ENCODE measurements around the gene FOXN3.

FOXN3 gene

GRCh38 chr14:89129570-89129969 lies 287.5 kb downstream of the FOXN3 start:
- H3K4me1 ChIP-seq (ENCODE audit: low read length), result no peaks in the 10 kb centered on the region
- no peaks in the 10 kb centered on the region for H3K79me2 ChIP-seq (ENCODE audit: low read length)
- H3K27ac ChIP-seq (ENCODE audit: low read length), result no peak overlapping the region
- H3K9ac ChIP-seq (ENCODE audit: low read length), result no peak overlapping the region
- no peak overlapping the region for H2AFZ ChIP-seq (ENCODE audit: low read depth, low read length)
- no peak overlapping the region for H3K4me3 ChIP-seq (ENCODE audit: low read length)
- H4K20me1 ChIP-seq (ENCODE audit: insufficient read depth, low read length), result no peaks in the 10 kb centered on the region
- H3K9me3 ChIP-seq (ENCODE audit: insufficient read depth, low read length), result no peaks in the 10 kb centered on the region
- peaks cover 13% of the 10 kb centered on the region; the same call in 1 of the 2 replicates for H3K27me3 ChIP-seq (ENCODE audit: low read depth, low read length)
- TF ChIP-seq CTCF (IDR thresholded peaks at IDR 0.05; ENCODE audit: low read depth, low read length) (no peak), EZH2phosphoT487 (IDR thresholded peaks at IDR 0.05; ENCODE audit: low read depth) (no peak)
- H3K36me3 ChIP-seq (replicated peaks; ENCODE audit: low read depth, low read length), result no peaks in the 10 kb centered on the region
- H3K4me2 ChIP-seq (ENCODE audit: low read length), result no peak overlapping the region

- no peak overlapping the region for H3K4me3 ChIP-seq (ENCODE audit: low read length)
- no peak overlapping the region for H3K4me2 ChIP-seq (ENCODE audit: low read length)
- H3K27me3 ChIP-seq (ENCODE audit: low read depth, low read length), result peaks cover 13% of the 10 kb centered on the region; the same call in 1 of the 2 replicates
- H2AFZ ChIP-seq (ENCODE audit: low read depth, low read length), result no peak overlapping the region
- H3K79me2 ChIP-seq (ENCODE audit: low read length), result no peaks in the 10 kb centered on the region
- no peaks in the 10 kb centered on the region for H4K20me1 ChIP-seq (ENCODE audit: insufficient read depth, low read length)
- TF ChIP-seq CTCF (IDR thresholded peaks at IDR 0.05; ENCODE audit: low read depth, low read length) (no peak), EZH2phosphoT487 (IDR thresholded peaks at IDR 0.05; ENCODE audit: low read depth) (no peak)
- no peak overlapping the region for H3K9ac ChIP-seq (ENCODE audit: low read length)
- H3K27ac ChIP-seq (ENCODE audit: low read length), result no peak overlapping the region
- H3K4me1 ChIP-seq (ENCODE audit: low read length), result no peaks in the 10 kb centered on the region
- H3K36me3 ChIP-seq (replicated peaks; ENCODE audit: low read depth, low read length), result no peaks in the 10 kb centered on the region
- H3K9me3 ChIP-seq (ENCODE audit: insufficient read depth, low read length), result no peaks in the 10 kb centered on the region
Observed at GRCh38 chr14:89128311-89129026, 288.6 kb downstream of the FOXN3 start.

DNA sequence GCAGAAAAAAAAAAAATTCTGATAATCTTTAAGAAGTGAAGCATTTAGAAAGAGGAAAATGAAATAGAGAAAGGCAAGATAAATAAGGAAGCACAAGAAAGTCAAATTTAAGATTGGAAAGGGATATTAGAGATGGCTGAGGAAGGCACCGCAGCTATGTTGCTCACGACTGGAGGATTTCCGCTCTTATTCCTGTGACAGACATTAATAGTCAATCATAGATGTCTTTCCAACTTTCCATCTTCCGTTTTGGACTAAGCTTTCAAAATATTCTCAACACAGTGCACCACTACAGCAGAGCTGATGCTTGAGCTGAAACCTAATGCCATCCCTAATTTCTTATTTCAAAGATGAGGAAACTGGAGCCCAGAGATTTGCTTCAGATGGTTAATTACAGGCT lies 290.6 kb downstream of the FOXN3 start:
- Histone ChIP-seq H3K36me3 (replicated peaks; ENCODE audit: low read depth, low read length) (no peaks in the 10 kb centered on the region), H3K9me3 (ENCODE audit: insufficient read depth, low read length) (no peaks in the 10 kb centered on the region), H3K9ac (ENCODE audit: low read length) (no peak overlapping the region), H3K4me2 (ENCODE audit: low read length) (no peak overlapping the region), H3K4me3 (ENCODE audit: low read length) (no peak overlapping the region), H3K27me3 (ENCODE audit: low read depth, low read length) (peaks cover 20% of the 10 kb centered on the region; the same call in 1 of the 2 replicates), H3K4me1 (ENCODE audit: low read length) (no peaks in the 10 kb centered on the region), H4K20me1 (ENCODE audit: insufficient read depth, low read length) (no peaks in the 10 kb centered on the region), H2AFZ (ENCODE audit: low read depth, low read length) (no peak overlapping the region), H3K79me2 (ENCODE audit: low read length) (no peaks in the 10 kb centered on the region), H3K27ac (ENCODE audit: low read length) (no peak overlapping the region)
- TF ChIP-seq EZH2phosphoT487 (IDR thresholded peaks at IDR 0.05; ENCODE audit: low read depth), result no peak
- TF ChIP-seq CTCF (IDR thresholded peaks at IDR 0.05; ENCODE audit: low read depth, low read length), result no peak

DNA sequence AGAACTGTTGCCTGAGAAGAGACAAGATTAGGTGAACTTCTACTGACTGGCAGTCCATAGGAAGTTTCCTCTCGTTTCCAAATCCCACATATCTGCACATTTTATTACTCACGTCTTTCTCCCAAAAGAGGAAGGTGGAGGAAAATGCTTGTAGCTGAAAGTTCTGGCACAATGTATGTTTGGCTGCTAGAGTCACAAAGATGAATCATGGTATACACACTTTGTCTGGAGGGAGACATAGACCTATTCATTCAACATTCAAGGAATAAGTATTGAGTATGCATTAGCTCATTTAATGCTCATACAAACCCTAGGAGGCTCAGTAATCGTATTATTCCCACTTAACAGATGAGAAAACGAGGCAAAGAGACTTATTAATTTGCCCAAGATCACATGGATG lies 291.8 kb downstream of the FOXN3 start:
- Histone ChIP-seq H3K27me3 (ENCODE audit: low read depth, low read length) (peaks cover 20% of the 10 kb centered on the region; the same call in 1 of the 2 replicates), H3K9me3 (ENCODE audit: insufficient read depth, low read length) (no peaks in the 10 kb centered on the region), H3K4me1 (ENCODE audit: low read length) (no peaks in the 10 kb centered on the region), H3K79me2 (ENCODE audit: low read length) (no peaks in the 10 kb centered on the region), H2AFZ (ENCODE audit: low read depth, low read length) (no peak overlapping the region), H3K4me3 (ENCODE audit: low read length) (no peak overlapping the region), H3K36me3 (replicated peaks; ENCODE audit: low read depth, low read length) (no peaks in the 10 kb centered on the region), H3K4me2 (ENCODE audit: low read length) (no peak overlapping the region), H3K27ac (ENCODE audit: low read length) (no peak overlapping the region), H3K9ac (ENCODE audit: low read length) (no peak overlapping the region), H4K20me1 (ENCODE audit: insufficient read depth, low read length) (no peaks in the 10 kb centered on the region)
- TF ChIP-seq EZH2phosphoT487 (IDR thresholded peaks at IDR 0.05; ENCODE audit: low read depth), result no peak
- TF ChIP-seq CTCF (IDR thresholded peaks at IDR 0.05; ENCODE audit: low read depth, low read length), result no peak

All from OCI-LY3 (cell line).